ENCODE results near the gene PLD3.
"Not testable (repeated sequence)": the region's sequence is repeated elsewhere in the genome, so short reads cannot be mapped to it uniquely, and the experiment has no call there.

The PLD3 gene

GRCh38 chr19:40403262-40403984 is 54.9 kb downstream of the PLD3 start:
- TF ChIP-seq CTCF (IDR thresholded peaks at IDR 0.05; ENCODE audit: insufficient read depth, low read depth, low read length, missing control alignments) = no peak
- peak overlapping the region; percentile 86 for H3K4me3 ChIP-seq (ENCODE audit: low read depth, low read length)
- peak; percentile 97 for DNase-seq (ENCODE audit: low read depth)

- no peak for DNase-seq (ENCODE audit: low read depth)
- no peak overlapping the region for H3K4me3 ChIP-seq (ENCODE audit: low read depth, low read length)
- TF ChIP-seq CTCF (IDR thresholded peaks at IDR 0.05; ENCODE audit: insufficient read depth, low read depth, low read length, missing control alignments) = no peak
Measured at GRCh38 chr19:40407714-40408597, 59.5 kb downstream of the PLD3 start.

- H3K4me3 ChIP-seq (ENCODE audit: low read depth, low read length); DNase-seq (ENCODE audit: low read depth): not testable (repeated sequence)
Measured at GRCh38 chr19:40408598-40408925, 60.1 kb downstream of the PLD3 start.

DNA sequence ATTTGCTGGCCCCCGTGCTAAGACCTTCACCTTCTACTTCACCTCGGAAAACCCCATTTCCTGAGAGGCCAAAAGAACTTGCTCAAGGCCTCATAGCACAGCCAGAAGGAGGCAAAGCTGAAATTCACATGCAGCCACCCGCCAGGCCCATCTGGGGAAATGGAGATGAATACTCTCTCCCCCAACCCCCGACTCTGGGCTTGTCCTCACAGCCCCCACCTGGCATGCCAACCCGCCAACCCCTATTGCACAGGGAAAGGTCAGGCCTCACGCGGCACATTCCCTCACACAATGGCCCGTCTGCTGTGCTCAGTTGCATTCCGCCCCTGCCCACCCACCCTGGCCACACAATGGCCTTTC is 61.5 kb downstream of the PLD3 start:
- H3K4me3 ChIP-seq (ENCODE audit: low read depth, low read length) = no peak overlapping the region
- TF ChIP-seq CTCF (IDR thresholded peaks at IDR 0.05; ENCODE audit: insufficient read depth, low read depth, low read length, missing control alignments) = no peak
- DNase-seq (ENCODE audit: low read depth) = no peak

DNA sequence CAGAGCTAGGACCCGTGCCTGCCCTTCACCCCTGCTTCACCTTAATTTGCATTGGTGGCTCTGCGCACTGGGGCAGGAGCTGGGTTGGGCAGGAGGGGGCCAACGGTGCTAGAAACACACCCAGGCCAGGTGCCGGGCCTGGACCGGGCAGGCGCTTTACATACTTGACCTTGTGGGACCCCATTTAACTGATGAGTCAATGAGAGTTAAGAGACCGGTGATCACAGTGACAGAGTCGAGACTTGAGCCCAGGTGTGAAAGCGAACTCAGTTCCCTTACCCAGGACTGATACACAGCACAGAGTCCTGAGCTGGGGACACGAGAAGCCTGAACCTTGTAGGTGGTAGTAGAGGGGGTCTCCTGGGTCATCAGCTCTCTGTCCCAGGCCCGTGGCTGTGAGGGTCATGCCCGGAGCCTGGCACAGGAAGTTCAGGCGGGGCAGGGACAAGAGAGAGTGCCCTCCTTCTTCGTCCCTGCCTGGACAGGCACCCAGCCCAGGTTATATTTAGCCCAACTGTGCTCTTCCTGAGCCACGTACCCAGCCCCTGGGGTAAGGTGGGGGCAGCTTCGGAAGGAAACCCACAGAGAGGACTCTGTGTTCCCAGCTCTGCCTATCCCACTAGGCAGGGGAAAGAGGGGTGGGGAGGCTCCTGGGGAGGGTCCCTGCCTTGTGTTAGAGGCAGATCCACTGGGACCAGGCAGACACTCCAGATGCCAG is 62.8 kb downstream of the PLD3 start:
- peak; percentile 75 for DNase-seq (ENCODE audit: low read depth)
- no peak overlapping the region for H3K4me3 ChIP-seq (ENCODE audit: low read depth, low read length)

DNA sequence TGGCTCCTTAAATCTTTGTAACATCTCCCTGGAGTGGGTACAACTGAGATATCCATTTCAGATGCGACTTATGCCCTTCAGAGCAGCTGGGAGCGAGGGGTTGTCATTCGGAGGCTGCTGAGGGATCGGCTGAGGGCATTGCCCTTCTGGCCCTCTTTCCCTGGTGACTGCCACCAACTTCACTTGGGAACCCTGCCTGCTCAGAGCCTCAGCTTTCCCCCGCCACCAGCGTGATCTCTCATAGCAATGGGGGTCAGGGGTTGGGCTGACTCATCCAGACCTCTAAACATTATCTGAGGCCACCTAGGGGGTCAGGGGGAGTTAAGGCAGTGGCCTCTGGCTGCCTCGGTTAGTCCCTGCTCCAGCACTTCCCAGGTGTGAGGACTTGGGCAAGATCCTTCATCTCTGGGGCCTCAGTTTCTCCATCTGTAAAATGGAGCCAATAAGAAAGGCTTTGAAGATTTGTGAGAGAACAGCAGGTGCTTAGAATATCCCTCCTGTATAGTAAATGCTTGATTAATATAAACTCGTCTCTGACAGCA is 63.5 kb downstream of the PLD3 start:
- no peak for DNase-seq (ENCODE audit: low read depth)
- no peak for TF ChIP-seq CTCF (IDR thresholded peaks at IDR 0.05; ENCODE audit: insufficient read depth, low read depth, low read length, missing control alignments)
- no peak overlapping the region for H3K4me3 ChIP-seq (ENCODE audit: low read depth, low read length)

More for the DNA sequence above, 62.8 kb downstream of the PLD3 start:
- no peak for TF ChIP-seq CTCF (IDR thresholded peaks at IDR 0.05; ENCODE audit: insufficient read depth, low read depth, low read length, missing control alignments)

GRCh38 chr19:40412866-40413265 is 64.4 kb downstream of the PLD3 start:
- DNase-seq (ENCODE audit: low read depth) = no peak
- TF ChIP-seq CTCF (IDR thresholded peaks at IDR 0.05; ENCODE audit: insufficient read depth, low read depth, low read length, missing control alignments) = no peak
- H3K4me3 ChIP-seq (ENCODE audit: low read depth, low read length) = no peak overlapping the region
